Adipose tissue (tissue), 3 donors: Measurements from ENCODE around the gene ESPNL. TPM values are rescaled to one million over a fixed set of nuclear protein-coding genes. Genes with fewer than 3 reads are reported as not detected.
A peak's percentile ranks its signal among the peaks of the same experiment; 100 is the strongest.
"Not testable (repeated sequence)": the region's sequence is repeated elsewhere in the genome, so short reads cannot be mapped to it uniquely, and the experiment has no call there.

Experiments
- H3K27ac ChIP-seq: one replicate; pipeline ENCODE4 v1.5.1; 2013; ENCODE audit warnings: low read depth, low read length
- WGBS, 3 donors: extraction: QIAGEN DNeasy Blood & Tissue Kit; methylation state at CpG; one replicate each; pipeline ENCODE4 v1.1.7; 2013; 5-methylcytosine and 5-hydroxymethylcytosine counted together
- polyA plus RNA-seq, 3 donors: library from polyadenylated mRNA; stranded (reverse); fragments of 200-250 nt; gene quantifications; one replicate each; pipeline ENCODE4 v1.2.3, GENCODE V29; 2013
- donor health status: healthy with polysubstance abuse.
- donor health status: Bipolar disorder and iron deficiency.
- donor health status: healthy.

ESPNL gene, protein sequence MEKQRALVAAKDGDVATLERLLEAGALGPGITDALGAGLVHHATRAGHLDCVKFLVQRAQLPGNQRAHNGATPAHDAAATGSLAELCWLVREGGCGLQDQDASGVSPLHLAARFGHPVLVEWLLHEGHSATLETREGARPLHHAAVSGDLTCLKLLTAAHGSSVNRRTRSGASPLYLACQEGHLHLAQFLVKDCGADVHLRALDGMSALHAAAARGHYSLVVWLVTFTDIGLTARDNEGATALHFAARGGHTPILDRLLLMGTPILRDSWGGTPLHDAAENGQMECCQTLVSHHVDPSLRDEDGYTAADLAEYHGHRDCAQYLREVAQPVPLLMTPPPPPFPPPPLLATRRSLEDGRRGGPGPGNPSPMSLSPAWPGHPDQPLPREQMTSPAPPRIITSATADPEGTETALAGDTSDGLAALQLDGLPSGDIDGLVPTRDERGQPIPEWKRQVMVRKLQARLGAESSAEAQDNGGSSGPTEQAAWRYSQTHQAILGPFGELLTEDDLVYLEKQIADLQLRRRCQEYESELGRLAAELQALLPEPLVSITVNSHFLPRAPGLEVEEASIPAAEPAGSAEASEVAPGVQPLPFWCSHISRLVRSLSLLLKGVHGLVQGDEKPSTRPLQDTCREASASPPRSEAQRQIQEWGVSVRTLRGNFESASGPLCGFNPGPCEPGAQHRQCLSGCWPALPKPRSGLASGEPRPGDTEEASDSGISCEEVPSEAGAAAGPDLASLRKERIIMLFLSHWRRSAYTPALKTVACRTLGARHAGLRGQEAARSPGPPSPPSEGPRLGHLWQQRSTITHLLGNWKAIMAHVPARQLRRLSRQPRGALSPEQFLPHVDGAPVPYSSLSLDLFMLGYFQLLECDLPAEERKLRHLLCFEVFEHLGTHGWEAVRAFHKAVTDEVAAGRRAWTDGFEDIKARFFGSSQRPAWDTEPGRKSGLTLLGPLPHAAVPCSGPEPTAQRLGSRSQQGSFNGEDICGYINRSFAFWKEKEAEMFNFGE
- under 1 TPM; 0.04 to 0.67 (median 0.06) TPM for polyA plus RNA-seq

DNA sequence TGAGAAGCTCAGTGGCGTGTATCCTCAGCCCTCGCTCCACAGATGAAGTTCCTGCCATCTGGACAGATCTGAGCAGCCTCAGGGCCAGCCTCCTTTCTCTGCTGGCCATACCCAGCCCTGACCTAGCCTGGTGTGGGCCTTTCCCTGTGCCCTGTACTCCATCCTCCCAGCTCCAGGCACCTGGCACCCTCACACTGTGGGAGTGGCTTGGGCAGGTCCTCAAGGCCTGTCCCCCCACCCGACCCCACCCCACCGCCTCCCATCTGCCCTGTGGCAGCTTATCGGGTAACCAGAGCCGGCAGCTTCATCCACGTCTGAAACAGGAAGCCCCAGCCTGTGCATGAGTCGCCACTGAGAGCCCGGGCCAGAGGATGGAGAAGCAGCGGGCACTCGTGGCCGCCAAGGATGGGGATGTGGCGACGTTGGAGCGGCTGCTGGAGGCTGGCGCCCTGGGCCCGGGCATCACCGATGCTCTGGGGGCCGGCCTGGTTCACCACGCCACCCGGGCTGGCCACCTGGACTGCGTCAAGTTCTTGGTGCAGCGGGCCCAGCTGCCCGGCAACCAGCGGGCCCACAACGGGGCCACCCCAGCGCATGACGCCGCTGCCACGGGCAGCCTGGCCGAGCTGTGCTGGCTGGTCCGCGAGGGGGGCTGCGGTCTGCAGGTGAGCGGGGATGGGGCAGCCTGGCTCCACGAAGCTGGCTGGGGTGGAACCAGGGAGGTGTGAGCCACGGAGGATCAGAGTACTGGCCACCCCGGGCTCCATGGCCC, at the start of gene ESPNL:
ESPNL (plus strand) TSS at position 292 of the 772 bp plus-strand sequence; CDS start at position 372, 80 bp downstream.
- H3K27ac ChIP-seq, result no peak within 1 kb of the TSS
- WGBS, 3 donors, result 79 to 85% (median 82%) methylated on average over 34 to 38 of the region's 38 CpGs

DNA sequence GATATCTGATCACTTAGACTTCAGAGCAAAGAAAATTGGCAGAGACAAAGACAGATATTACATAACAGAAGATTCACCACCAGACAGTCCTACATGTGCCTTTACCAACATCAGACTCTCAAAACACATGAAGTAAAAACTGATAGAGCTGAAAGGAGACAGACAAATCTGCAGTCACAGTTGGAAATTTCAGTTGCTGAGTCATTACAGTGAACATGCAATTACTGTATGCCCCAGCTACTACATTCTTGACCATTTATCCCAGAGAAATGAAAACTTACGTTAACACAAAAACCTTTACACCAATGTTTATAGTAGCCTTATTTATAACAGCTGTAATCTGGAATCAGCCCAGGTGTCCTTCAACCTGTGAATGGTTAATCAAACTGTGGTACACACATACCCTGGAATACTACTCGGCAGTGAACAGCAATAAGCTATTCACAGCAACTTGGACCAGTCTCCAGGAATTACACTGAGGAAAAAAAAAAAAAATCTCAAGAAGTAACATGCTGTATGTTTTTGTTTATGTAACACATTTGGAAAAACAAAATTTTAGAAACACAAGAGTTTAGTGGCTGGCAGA, 46.9 kb upstream of the ESPNL start:
- 55 to 89% (median 86%) methylated on average over 2 of the region's 2 CpGs for WGBS, 3 donors
- H3K27ac ChIP-seq, result no peak overlapping the region

DNA sequence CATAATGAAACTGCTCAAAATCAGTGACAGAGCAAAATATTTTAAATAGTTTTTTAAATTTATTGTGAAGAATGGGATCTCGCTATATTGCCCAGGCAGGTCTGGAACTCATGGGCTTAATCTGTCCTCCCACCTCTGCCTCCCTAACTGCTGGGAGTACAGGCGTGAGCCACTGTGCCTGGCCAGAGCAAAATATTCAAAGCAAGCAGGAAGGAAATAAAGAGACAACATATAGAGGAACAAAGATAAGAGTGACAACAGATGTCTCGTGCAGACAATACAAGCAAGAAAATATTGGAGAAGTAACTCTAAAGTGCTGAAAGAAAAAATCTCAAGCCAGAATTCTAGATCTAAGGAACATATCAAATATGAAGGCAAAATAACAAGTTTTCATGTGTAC, 44.3 kb upstream of the ESPNL start:
- 52 to 72% (median 58%) methylated on average over 3 of the region's 3 CpGs for WGBS, 3 donors

DNA sequence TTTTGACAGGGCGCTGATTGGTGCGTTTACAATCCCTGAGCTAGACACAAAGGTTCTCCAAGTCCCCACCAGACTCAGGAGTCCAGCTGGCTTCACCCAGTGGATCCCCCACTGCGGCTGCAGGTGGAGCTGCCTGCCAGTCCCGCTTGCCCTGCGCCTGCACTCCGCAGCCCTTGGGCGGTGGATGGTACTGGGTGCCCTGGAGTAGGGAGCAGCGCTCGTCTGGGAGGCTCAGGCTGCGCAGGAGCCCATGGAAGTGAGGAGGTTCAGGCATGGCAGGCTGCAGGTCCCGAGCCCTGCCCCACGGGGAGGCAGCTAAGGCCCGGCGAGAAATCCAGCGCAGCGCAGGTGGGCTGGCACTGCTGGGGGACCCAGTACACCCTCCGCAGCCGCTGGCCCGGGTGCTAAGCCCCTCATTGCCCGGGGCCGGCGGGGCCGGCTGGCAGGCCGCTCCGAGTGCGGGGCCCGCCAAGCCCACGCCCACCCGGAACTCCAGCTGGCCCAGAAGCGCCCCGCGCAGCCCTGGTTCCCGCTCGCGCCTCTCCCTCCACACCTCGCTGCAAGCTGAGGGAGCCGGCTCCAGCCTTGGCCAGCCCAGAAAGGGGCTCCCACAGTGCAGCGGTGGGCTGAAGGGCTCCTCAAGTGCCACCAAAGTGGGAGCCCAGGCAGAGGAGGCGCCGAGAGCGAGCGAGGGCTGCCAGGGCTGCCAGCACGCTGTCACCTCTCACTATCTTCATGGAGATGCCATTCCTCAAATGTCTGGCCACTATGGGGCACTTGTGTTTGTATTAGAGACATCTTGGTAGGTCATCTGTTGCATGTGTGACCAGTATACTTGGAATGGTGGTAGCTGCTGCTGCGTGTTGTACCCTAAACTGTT, 42.2 kb upstream of the ESPNL start:
- not testable (repeated sequence) for H3K27ac ChIP-seq
- WGBS, 3 donors, result 91 to 94% (median 93%) methylated on average over 33 to 44 of the region's 44 CpGs

More for the DNA sequence above, 44.3 kb upstream of the ESPNL start:
- H3K27ac ChIP-seq, result no peak overlapping the region

DNA sequence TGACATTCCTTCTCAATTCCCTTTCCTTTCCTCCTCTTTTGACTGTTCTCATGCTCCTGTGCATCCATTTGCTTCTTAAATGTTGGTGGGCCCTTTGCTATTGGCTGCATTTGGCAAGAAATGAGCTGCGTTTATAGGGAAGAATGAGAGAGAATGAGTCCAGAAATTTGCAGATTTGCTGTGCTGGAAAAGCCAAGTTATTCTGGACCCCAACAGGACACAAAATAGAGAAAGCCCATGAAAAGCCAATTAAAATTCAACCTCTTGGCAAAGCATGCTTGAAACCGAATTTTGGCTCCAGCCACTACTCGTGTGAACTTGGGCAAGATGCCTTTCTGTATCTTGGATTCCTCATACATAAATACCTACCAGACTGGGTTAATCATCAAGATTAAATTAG, 40.6 kb upstream of the ESPNL start:
- 62 to 93% (median 90%) methylated on average over 3 of the region's 3 CpGs for WGBS, 3 donors
- no peak overlapping the region for H3K27ac ChIP-seq

DNA sequence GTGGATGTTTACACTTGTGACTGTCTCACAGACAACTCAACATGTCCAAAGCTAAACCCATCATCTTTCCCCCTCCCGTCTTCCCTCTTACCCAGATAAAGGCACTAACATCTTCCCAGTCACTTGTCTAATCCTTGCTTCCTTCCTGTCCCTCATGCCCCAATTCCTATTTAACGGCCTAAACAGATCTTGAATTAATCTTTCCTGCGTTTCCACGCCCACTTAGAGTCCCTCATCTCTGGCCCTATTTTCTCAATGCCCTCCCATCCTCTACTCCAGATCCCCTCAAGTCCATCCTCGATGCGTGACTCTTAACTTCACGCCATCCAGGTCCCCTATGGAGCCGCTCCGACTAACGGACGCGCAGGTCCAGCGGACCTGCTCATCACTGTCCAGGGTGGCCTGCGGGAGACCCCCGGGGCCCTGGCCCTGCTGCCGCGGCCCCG, 40.0 kb upstream of the ESPNL start:
- peak overlapping the region; percentile 77 for H3K27ac ChIP-seq
- WGBS, 3 donors, result 2% methylated on average over 18 of the region's 18 CpGs

DNA sequence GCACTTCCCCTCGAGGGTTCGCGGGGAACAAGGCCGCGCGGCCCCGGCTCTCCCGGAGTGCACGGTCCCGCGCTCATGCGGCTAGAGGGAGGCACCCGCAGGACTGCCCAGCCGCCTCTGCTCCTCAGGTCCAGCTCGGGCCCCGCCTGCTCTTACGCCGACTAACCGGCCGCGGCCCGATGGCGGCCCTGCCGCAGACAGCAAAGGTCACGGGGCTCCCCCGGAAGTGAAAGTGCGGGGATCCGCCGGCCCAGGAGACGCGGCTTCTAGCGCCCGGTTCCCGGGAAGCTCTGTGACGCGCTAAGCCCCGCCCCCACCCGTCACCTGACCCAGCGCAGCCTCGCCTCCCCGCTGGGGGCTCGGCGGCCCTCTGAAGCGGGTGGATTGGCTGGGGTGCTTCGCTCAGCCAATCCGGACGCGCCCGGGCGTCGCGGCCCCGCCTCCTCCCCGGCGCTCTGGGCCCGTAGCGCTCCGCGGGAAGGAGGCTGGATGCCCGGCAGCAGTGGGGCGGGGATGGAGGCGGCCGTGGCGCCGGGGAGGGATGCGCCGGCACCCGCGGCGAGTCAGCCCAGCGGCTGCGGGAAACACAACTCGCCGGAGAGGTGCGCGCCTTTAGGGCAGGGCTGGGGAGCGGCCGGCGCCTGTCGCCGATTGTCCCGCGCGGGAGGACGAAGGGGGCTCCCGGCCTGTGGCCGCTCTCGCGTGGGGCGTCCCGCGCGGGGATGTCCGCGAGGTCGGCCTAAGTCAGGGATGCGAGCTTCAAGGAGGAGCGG, 39.4 kb upstream of the ESPNL start, which contains the start of gene SCLY:
SCLY (plus strand) TSS at position 460 of the 773 bp plus-strand sequence; CDS start at position 514, 54 bp downstream.
- H3K27ac ChIP-seq, result peak within 1 kb of the TSS; percentile 77
- whole genome bisulfite sequencing, 3 donors, result 0 to 1% (median 0%) methylated on average over 74 to 98 of the region's 98 CpGs

DNA sequence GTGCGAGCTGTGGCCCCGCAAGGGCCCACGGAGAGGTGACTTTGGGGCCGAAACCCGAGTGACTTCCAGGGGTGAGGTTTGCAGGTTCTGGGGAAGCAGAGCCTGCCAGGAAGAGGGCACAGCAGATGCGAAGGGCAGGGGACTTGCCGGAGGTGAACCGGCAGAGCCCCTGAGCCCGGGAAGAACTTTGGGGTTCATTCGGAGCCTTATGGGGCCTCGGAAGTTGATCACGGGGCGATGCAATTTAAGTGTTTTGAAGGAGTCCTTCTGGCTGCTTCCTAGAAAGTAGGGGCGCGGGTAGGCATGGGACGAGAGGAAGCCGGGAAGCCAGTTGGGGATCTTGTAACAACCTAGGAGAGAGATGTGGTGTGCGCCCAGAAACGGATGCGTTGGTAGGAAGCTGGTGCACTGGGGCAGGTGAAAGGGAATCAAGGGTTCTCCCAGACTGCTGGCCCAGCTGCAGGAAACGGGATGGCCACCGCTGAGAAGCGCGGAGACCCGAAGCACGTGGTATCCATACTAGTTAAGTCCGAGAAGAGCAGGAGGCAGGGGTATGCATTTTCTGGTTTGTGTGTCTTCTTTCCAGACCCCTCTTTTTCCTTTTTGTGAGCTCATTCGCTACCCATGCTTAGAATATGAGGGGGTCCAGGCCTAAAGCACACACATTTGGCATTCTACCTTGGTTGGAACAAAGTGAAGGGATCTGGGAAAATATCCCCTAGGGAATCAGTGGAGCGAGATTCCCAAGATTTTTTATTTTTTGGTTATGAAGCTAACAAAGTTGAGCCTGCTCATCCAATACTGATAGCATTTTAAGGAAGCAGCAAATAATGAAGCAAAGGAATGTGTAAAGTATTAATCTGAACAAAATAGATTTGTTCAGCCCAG, 38.6 kb upstream of the ESPNL start:
- no peak overlapping the region for H3K27ac ChIP-seq
- 2 to 4% (median 3%) methylated on average over 29 of the region's 29 CpGs for WGBS, 3 donors

DNA sequence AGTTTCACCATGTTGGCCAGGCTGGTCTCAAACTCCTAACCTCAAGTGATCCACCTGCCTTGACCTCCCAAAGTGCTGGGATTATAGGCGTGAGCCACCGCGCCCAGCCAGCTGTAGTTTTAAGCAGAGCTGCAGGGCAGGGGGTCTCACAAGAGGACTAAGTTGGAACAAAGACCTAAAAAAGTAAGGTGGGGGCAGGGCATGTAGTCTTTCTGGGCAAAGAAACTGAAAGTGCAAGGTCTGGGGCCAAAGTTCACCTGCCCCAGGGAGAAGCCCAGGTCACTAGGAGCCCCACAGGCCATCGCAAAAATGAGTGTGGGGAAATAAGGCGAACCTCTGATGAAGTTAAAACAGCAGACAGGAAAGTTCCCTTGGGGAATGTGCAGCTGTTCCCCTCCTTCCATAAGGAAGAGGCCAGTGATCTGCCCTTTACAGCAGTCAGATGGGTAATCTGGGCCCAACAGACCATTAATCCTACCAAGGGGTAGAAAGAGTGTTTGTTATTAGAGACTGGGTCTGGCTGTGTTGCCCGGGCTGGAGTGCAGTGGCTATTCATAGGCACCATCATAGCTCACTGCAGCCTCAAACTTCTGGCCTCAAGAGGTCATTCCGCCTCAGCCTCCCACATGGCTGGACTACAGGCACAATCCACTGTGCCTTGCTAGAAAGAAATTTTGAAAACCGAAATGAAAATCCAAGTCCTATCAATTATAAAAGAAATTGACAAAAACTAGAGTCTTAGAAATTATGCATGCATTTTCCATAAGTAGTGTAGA, 36.5 kb upstream of the ESPNL start:
- H3K27ac ChIP-seq, result no peak overlapping the region
- WGBS, 3 donors, result 79 to 97% (median 92%) methylated on average over 8 of the region's 8 CpGs

DNA sequence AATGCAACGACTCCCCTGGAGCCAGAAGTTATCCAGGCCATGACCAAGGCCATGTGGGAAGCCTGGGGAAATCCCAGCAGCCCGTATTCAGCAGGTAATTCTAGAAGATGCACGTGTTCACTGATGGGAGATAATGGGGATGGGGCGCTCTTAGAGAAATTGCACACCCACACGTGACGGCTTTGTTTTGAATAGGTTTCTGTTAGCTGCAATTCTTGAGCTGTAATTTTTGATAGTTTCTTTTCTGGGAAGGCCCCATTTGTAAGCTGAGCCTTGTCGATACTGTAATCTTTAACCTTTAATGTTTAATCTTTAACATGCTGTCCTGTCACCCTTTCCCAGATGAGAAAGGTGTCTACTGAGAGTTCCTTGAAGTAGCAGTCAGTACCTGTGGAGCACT, 35.8 kb upstream of the ESPNL start:
- no peak overlapping the region for H3K27ac ChIP-seq
- WGBS, 3 donors, result 30 to 89% (median 86%) methylated on average over 7 of the region's 7 CpGs

DNA sequence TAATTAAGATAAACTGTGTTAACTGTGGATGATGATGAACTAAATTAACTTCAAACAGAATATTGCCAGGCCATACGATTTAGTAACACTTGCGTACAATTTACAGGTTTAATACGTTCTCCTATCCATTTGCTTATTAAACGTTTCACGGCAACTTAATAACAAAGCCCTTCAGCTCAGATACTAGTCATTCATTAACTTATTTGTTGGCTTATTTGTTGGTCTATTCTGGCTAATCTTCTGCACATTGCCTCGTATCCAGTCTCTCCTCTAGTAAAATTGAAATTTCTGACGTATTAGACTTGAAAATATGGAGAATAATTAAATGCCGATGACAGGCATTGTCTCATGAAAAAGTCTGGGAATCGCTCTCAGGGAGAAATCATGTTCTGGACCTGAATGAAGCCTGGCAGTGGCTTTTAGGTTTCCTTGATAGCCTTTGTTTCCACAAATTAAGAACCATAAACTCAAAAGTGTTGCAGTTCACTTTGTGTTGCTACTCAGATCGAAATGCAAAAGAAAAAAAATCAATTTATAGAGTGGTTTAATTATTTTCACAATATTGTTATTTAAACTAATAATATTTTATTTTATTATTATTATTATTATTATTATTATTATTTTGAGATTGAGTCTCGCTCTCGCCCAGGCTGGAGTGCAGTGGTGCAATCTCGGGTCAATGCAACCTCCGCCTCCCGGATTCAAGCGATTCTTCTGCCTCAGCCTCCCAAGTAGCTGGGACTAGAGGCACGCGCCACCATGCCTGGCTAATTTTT, 34.9 kb upstream of the ESPNL start:
- H3K27ac ChIP-seq, result no peak overlapping the region
- 64 to 87% (median 86%) methylated on average over 18 of the region's 18 CpGs for WGBS, 3 donors

DNA sequence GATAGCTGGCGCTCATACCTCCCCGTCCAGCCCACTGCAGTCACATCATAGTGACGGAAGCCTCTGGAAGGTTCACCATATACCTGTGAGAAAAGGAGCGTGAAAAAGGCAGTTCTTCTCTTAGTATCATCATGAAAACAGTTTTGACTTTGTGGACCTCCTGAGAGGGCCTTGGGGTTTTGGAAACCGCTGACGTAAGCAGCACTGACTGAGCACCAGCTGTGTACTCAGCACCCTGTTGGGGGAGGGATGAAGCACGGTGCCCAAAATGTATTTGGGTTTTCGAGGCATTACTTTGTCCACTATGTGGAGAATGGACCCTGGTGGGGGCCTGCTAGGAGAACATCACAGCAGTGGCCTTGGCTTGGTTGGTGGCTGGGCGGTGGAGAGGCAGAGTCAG, 33.9 kb upstream of the ESPNL start:
- WGBS, 3 donors, result 86 to 93% (median 86%) methylated on average over 9 of the region's 9 CpGs

DNA sequence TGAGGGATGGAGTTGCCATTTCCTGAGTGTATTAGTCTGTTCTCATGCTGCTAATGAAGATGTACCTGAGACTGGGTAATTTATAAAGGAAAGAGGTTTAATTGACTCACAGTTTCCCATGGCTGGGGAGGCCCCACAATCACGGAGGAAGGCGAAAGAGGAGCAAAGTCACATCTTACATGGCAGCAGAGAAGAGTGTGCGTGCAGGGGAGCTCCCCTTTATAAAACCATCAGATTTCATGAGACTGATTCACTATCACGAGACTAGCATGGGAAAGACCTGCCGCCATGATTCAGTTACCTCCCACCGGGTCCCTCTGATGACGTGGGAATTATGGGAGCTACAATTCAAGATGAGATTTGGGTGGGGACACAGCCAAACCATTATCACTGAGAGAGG, 33.4 kb upstream of the ESPNL start:
- H3K27ac ChIP-seq, result not testable (repeated sequence)

More for the DNA sequence above, 33.9 kb upstream of the ESPNL start:
- H3K27ac ChIP-seq, result no peak overlapping the region

DNA sequence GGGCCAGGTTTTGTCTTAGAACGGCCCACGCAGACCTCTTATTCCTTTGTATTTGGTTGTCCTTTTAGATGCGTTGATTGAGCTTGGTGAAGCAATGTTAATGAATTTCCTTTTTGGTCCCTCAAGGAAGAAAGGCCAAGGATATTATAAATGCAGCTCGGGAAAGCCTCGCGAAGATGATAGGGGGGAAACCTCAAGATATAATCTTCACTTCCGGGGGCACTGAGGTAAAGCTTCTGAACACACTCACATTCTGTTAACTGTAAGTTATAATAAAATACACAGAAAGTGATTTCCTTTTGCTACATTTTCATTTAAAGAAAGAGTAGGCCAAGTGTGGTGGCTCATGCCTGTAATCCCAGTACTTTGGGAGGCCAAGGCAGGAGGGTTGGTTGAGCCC, 32.2 kb upstream of the ESPNL start:
- WGBS, 3 donors, result 91 to 97% (median 92%) methylated on average over 7 of the region's 7 CpGs
- H3K27ac ChIP-seq, result no peak overlapping the region

More for the DNA sequence above, 33.4 kb upstream of the ESPNL start:
- WGBS, 3 donors, result 94 to 97% (median 96%) methylated on average over 7 of the region's 7 CpGs
